ENCODE measurements around the gene TRPM1.

TRPM1 gene

GRCh38 chr15:31085359-31085758, 16.2 kb downstream of the TRPM1 start:
- in situ Hi-C loops (cut with MboI; ENCODE audit: low sequenced_read_pairs) = no loop called here

- in situ Hi-C loops (cut with MboI; ENCODE audit: low sequenced_read_pairs) = no loop called here
Observed at GRCh38 chr15:31084176-31084575, 17.3 kb downstream of the TRPM1 start.

GRCh38 chr15:31083370-31083780, 18.1 kb downstream of the TRPM1 start:
- in situ Hi-C loops (cut with MboI; ENCODE audit: low sequenced_read_pairs) = no loop called here

GRCh38 chr15:31082771-31083369, 18.7 kb downstream of the TRPM1 start:
- in situ Hi-C loops (cut with MboI; ENCODE audit: low sequenced_read_pairs) = no loop called here

GRCh38 chr15:31081588-31082250, 19.8 kb downstream of the TRPM1 start:
- in situ Hi-C loops (cut with MboI; ENCODE audit: low sequenced_read_pairs) = no loop called here

GRCh38 chr15:31081056-31081455, 20.5 kb downstream of the TRPM1 start:
- in situ Hi-C loops (cut with MboI; ENCODE audit: low sequenced_read_pairs) = no loop called here

- in situ Hi-C loops (cut with MboI; ENCODE audit: low sequenced_read_pairs) = no loop called here
Observed at GRCh38 chr15:31080591-31081014, 20.9 kb downstream of the TRPM1 start.

- in situ Hi-C loops (cut with MboI; ENCODE audit: low sequenced_read_pairs) = no loop called here
Observed at GRCh38 chr15:31079519-31079918, 22.0 kb downstream of the TRPM1 start.

GRCh38 chr15:31078471-31078870, 23.1 kb downstream of the TRPM1 start:
- in situ Hi-C loops (cut with MboI; ENCODE audit: low sequenced_read_pairs) = no loop called here

- in situ Hi-C loops (cut with MboI; ENCODE audit: low sequenced_read_pairs) = no loop called here
Observed at GRCh38 chr15:31077941-31078340, 23.6 kb downstream of the TRPM1 start.

- in situ Hi-C loops (cut with MboI; ENCODE audit: low sequenced_read_pairs) = no loop called here
Observed at GRCh38 chr15:31077181-31077580, 24.3 kb downstream of the TRPM1 start.

GRCh38 chr15:31074321-31074720, 27.2 kb downstream of the TRPM1 start:
- in situ Hi-C loops (cut with MboI; ENCODE audit: low sequenced_read_pairs) = no loop called here

GRCh38 chr15:31070867-31071266, 30.7 kb downstream of the TRPM1 start:
- in situ Hi-C loops (cut with MboI; ENCODE audit: low sequenced_read_pairs) = no loop called here

GRCh38 chr15:31069360-31070000, 32.0 kb downstream of the TRPM1 start:
- in situ Hi-C loops (cut with MboI; ENCODE audit: low sequenced_read_pairs) = no loop called here

GRCh38 chr15:31067890-31068603, 33.5 kb downstream of the TRPM1 start:
- in situ Hi-C loops (cut with MboI; ENCODE audit: low sequenced_read_pairs) = no loop called here

- in situ Hi-C loops (cut with MboI; ENCODE audit: low sequenced_read_pairs) = no loop called here
Observed at GRCh38 chr15:31065824-31066223, 35.7 kb downstream of the TRPM1 start.

GRCh38 chr15:31062911-31063310, 38.6 kb downstream of the TRPM1 start:
- in situ Hi-C loops (cut with MboI; ENCODE audit: low sequenced_read_pairs) = no loop called here

GRCh38 chr15:31062310-31062847, 39.1 kb downstream of the TRPM1 start:
- in situ Hi-C loops (cut with MboI; ENCODE audit: low sequenced_read_pairs) = no loop called here

- in situ Hi-C loops (cut with MboI; ENCODE audit: low sequenced_read_pairs) = no loop called here
Observed at GRCh38 chr15:31060429-31061140, 40.9 kb downstream of the TRPM1 start.

GRCh38 chr15:31058236-31058962, 43.1 kb downstream of the TRPM1 start:
- in situ Hi-C loops (cut with MboI; ENCODE audit: low sequenced_read_pairs) = no loop called here
